NAMALWA (cell line): ENCODE results near the gene CDH4.
"Not testable (repeated sequence)": the region's sequence is repeated elsewhere in the genome, so short reads cannot be mapped to it uniquely, and the experiment has no call there.

ENCODE experiments used
- DNase-seq: peaks from one replicate; pipeline ENCODE4 v3.0.0-alpha.2; 2015; ENCODE audit warnings: low spot score

Gene CDH4

DNA sequence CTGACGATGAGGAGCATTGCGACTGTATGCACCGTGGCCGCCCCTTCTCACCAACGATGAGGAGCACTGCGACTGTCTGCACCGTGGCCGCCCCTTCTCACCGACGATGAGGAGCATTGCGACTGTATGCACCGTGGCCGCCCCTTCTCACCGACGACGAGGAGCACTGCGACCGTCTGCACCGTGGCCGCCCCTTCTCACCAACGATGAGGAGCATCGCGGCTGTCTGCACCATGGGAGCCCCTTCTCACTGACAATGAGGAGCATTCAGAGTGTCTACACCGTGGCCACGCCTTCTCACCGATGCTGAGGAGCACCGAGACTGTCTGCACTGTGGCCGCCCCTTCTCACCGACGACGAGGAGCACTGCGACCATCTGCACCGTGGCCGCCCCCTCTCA, 692.9 kb downstream of the CDH4 start:
- not testable (repeated sequence) for DNase-seq

DNA sequence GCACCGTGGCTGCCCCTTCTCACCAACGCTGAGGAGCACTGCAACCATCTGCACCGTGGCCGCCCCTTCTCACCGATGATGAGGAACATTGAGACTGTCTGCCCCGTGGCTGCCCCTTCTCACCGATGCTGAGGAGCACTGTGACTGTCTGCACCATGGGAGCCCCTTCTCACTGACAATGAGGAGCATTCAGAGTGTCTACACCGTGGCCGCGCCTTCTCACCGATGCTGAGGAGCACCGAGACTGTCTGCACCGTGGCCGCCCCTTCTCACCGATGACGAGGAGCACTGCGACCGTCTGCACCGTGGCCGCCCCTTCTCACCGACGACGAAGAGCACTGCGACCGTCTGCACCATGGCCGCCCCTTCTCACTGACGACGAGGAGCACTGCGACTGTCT, 693.4 kb downstream of the CDH4 start:
- not testable (repeated sequence) for DNase-seq

DNA sequence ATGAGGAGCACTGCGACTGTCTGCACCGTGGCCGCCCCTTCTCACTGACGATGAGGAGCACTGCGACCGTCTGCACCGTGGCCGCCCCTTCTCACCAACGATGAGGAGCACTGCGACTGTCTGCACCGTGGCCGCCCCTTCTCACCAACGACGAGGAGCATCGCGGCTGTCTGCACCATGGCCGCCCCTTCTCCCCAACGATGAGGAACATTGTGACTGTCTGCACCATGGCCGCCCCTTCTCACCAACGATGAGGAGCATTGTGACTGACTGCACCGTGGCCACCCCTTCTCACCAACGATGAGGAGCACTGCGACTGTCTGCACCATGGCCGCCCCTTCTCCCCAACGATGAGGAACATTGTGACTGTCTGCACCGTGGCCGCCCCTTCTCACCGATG, 696.0 kb downstream of the CDH4 start:
- DNase-seq = not testable (repeated sequence)

DNA sequence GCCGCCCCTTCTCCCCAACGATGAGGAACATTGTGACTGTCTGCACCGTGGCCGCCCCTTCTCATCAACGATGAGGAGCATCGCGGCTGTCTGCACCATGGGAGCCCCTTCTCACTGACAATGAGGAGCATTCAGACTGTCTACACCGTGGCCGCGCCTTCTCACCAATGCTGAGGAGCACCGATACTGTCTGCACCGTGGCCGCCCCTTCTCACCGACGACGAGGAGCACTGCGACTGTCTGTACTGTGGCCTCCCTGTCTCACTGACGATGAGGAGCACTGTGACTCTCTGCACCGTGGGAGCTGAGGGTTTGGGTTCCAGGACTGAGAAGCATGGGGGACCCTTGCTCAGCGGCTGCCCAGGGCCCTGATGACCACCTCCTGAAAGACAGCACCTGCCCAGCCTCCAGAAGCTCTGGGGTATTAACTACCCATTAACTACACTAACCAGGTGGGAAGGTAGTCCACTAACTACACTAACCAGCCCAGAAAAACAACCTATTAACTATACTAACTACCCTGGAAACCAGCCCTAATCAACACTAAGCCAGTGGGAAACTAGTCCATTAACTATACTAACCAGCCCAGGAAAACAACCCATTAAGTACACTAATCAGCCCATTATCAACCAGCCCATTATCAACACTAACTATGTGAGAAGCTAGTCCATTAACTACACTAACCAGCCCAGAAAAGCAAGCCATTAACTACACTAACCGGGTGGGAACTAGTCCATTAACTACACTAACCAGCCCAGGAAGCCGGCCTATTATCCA, 696.7 kb downstream of the CDH4 start:
- no peak for DNase-seq

DNA sequence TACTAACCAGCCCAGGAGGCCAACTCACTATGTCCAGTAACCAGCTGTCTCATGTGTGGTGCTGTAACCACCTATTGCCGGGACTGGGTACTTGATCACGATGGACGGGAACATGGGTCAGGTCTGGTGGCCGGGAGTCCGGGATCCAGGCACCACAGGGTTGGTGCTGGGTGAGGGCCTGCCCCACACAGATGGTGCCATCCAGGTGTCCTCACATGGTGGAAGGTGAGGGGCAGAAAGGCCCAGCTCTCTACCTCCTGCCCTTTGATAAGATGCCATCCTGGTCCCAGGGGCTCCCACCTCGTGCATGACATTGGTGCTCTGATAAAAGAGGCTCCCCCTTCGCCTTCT, 697.3 kb downstream of the CDH4 start:
- no peak for DNase-seq

DNA sequence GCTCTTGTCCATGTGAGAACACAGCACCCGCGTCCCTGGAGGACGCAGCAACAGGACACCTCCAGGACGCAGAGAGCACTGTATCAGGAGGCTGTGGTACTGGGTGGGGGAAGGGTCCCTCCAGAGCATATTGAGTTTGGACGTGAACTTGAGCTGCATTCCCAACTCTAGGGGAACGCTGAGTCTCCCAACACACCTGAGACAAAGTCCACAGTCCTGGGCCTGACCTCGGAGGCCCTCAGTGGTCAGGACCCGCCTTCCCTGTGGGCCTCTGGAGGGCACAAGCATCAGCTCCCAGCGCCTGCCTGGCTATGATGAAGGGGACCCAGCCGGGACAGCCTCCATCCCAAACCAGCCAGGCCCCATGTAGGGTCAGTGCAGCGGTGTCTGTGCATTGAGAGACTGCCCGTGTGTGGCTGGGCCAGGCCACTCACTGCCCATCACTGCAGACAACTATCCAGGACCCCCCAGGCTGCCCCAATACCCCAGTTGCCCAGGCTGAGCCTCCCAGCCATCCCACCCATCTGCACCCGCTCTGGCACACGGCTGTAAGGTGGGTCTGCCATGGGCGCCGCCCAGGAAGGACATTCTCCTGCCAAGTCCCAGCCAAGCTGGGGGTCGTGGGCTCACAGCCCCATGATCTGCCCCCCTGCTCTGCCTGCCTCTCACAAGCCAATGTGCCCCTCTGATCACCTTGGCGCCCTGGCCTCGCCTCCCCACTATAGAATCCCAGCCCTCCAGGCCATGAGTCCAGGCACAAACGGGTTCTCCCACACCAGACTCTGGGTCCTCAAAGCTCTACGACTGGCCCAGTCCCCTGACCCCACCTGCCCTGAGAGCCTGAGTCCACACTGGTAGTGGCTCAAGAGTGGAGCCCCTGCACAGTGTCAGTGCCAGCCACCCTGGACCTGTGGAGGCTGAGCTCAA, 697.9 kb downstream of the CDH4 start:
- no peak for DNase-seq

DNA sequence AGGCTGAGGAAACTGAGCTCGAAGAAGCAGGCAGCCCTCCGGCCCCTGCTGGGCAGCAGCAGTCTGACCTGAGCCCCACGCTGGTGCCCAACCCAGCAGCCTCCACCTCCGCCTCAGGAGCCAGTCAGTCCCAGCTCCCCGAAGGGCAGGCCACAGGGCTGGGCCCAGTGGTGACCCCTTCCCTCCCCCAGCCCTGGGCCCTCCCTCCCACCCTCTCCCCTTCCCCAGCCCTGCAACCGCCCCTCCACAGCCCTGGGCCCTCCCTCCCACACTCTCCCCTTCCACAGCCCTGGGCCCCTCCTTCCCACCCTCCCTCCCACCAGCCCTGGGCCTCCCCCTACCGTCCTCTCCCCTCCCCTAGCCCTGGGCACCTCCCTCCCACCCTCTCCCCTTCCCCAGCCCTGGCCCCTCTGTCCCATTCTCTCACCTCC, 698.6 kb downstream of the CDH4 start:
- no peak for DNase-seq

DNA sequence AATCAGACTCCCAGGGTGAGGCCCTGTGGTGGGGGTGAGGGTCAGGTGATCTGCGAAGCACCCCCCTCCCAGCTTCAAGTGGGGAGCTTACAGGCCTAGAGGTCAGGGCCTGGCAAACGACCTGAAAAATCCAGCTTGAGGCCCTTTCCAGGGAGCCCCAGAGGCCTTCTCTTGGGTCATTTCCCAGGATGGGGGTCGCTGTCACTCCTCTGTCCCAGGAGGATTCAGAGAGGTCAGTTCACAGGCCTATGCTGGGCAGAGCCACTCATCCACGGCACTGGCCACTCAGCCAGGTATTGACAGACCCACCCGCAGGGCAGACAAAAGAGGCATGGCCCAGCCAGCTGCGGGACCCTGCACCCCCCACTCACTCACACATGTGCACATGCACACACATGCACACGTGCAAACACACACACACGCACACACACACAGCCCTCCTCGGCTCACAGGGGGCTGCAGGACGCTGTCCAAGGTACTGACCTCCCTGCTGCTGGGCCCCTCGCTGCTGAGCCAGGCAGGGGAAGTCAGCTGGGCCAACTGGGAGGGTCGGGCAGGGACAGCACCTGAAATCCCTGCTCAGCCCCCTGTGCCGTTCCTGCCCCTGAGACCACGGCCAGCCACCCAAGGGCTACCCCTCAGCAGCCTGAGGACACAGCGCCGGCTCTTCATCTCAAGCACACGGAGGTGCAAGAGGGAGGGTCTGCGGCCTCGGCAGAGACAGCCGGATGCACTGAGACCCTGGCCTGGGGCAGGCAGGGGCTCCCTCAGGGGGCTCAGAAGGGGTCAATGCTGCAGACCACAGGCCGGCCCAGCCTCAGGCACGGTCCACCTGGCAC, 699.9 kb downstream of the CDH4 start:
- no peak for DNase-seq

DNA sequence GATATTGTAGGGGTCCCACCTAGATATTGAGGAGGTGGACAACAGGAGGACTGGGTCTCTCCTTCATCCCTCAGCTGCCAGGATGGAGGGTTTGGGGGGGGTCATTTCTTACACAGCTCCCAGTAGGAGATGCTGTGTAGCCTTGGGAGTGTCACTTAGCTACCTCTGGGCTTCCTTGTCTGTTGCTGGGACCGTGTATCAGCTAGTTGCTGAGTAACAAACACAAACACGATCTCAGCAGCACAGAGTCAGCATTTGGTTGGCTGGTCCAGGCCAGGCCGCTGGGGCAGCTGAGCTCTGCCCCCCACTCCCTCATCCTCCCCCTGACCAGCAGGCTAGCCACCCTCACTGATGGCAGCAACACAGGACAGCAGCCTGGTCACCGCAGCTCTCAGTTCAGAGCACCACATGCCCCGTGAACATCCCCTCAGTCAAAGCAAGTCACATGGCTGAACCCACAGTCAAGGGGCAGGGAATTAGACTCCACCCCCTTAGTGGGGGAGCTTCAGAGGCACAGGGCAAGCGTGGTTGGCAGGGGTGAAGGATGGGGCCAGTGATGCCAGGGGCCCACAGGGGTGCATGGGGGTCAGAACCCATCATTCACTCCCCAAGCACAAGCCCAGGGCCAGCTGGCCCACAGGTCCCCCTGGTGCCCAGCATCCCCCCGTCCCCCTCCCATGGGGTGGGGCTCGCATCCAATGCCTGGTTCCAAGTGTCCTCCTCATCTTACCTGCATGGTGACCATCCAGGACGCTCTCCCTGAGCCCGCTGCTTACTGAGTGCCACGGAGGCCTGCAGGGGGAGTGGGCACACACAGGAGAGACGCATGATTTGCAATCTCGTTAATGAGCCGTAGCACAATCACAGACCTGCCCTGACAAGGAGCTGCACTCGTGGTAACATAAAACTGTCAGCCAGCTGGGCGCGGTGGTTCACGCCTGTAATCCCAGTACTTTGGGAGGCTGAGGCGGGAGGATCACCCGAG, 701.3 kb downstream of the CDH4 start:
- no peak for DNase-seq

DNA sequence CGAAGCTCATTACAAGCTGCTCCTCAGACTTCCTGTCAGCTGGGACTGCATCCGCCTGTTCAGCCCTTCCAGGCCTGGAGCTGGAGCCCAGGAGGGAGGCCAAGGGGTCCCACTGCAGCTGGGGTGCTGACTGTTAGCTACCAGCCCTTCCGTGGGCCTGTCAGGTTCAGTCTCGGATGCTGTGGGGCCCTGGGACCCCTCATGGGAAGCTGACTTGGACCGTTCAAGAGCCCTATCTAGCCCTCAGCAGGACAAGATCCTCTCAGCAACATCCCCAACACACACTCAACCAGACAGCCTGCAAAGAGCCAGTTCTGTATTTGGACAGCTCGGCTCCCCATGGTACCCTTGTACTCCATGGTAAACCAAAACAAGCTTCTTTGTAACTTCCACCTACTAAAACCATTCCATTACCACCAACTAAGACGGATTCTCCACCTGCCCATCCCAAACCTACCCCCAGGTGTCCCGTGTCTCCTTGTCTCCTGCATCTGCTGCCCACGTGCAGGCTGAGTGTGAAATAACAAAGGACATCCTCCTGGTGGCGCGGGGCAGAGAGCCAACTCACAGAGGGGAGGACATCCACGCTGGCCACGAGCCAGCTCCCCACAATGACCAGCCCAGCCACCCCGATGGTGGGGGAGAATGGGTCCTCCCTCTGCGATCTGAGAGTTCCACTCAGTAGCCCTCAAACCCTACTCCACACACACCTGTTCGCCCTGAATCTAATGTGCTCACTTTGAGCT, 702.4 kb downstream of the CDH4 start:
- no peak for DNase-seq

DNA sequence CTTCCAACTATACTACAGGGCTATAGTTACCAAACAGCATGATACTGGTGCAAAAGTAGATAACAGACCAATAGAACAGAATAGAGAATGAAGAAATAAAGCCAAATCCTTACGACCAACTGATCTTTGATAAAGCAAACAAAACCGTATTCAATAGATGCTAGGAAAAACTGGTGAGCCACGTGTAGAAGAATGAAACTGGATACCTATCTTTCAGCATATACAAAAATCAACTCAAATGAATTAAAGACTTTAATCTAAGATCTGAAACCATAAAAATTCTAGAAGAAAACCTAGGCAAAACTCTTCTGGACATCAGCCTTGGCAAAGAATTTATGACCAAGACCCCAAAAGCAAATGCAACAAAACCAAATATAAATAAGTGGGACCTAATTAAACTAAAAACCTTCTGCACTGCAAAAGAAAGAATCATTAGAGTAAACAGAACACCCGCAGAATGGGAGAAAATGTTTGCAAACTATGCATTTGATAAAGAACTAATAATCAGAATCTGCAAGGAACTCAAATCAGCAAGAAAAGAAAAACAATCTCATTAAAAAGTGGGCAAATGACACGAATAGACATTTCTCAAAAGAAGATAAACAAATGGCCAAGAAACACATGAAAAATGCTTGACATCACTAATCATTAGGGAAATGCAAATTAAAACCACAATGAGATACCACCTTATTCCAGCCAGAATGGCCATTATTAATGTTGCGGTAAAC, 703.8 kb downstream of the CDH4 start:
- DNase-seq = no peak

DNA sequence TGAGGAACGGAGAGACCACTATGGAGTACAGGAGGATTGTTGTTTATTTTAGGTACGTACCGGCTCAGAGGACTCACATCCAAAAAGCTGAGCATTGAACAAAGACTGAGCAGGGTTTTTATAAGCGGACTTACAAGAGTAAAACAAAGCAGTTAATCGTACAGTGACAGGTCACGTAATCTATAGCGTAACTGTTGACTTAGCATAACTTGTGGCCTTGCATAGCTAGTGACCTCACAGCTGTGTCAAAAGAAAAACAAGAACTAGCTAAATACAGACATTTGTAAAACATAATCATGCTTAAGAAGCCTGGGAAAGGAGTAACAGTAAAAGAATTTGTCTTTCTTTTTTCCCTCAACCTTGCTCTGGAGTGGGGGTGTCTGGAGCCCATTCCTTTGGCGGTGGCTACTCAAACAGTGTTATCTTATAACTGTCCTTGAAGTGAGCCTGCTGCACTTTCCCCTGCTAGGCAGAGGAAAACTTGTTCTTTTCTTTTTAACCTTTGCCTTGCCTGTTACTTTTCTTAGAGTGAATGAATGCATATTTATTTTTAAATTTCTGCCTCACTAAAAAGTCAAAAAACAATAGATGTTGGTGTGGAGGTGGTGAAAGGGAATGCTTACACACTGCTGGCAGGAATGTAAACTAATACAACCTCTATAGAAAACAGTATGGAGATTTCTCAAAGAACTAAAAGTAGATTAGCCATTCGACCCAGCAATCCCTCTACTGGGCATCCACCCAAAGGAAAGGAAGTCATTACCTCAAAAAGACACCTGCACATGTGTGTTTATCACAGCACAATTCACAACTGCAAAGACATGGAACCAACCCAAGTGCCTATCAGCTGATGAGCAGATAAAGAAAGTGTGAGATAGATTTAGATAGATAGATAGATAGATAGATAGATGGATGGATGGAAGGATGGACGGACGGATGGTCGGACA, 704.6 kb downstream of the CDH4 start:
- DNase-seq = no peak

DNA sequence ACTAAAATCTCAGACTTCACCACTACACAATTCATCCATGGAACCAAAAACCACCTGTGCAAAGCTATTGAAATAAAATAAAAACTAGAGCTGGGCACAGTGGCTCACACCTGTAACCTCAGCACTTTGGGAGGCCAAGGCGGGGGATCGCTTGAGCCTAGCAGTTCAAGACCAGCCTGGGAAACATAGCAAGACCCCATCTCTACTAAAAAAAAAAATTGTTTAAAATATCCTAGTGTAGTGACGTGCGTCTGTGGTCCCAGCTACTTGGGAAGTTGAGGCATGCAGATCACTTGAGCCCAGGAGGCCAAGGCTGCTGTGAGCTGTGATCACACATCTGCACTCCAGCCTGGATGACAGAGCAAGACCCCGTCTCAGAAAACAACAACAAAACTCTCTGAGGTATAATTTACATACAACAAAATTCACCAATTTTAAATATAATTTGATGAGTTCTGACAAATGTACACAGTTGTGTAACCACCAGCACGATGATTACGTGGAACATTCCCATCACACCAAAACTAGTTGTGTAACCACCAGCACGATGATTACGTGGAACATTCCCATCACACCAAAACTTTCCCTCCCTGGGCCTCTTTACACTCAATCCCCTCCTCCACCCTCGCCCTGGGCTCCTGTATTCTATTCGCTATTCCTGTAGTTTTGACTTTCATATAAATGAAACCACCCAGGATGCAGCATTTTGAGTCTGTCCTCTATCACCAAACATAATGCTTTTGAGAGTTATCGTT, 706.1 kb downstream of the CDH4 start:
- no peak for DNase-seq

DNA sequence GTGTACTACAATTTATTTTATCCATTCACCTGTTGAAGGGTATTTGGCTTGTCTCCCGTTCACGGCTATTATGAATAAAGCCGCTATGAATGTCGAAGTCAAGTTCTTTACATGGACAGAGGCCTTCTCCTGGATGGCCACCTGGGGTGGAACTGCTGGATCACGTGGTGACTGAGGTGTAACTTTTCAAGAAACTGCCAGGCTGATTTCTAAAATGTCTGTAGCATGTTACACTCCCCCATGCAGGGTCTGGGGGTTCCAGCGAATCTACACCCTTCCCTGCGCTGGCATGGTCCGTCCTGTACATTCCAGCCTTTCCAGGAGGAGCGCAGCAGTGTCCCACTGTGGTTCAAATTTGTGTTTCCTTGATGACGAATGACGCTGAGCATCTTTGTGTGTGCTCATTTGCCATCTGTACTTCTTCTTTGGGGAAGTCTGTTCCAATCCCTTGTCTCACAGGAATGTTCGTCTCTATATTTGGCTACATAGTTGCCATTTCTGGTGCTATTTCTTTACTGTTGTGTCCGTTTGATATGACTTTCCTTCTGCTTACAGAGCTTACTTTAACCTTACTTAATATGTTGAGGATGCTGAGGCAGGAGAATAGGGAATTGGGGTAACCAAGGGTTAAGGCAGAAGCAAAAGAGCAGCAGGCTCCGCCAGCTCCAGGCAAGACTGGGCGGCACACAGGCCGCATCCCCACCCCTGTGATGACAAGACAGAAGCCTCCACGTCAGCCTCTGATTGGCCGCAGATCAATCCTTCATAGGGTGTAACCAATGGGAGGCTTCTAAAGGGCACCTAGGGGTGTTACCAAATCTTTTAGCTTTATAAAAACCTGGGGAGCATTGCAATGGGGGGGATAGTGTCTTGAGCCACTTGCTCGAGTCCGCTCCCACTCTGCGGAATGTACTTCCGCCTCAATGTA, 707.0 kb downstream of the CDH4 start:
- peak; percentile 54 for DNase-seq

DNA sequence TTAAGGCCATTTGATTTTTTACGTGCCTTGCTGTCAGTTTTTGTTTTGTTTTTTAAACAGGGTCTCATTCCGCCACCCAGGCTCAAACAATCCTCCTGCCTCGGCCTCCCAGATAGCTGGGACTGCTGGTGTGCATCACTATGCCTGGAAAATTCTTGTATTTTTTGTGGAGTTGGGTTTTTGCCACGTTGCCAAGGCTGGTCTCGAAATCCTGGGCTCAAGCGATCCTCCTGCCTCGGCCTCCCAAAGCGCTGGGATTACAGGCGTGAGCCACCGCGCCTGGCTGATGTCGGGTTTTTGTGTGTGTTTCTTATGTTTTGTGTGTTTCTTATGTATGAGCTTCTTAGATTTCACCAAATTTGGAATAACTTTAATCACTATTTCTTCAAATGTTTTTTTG, 708.8 kb downstream of the CDH4 start:
- no peak for DNase-seq

DNA sequence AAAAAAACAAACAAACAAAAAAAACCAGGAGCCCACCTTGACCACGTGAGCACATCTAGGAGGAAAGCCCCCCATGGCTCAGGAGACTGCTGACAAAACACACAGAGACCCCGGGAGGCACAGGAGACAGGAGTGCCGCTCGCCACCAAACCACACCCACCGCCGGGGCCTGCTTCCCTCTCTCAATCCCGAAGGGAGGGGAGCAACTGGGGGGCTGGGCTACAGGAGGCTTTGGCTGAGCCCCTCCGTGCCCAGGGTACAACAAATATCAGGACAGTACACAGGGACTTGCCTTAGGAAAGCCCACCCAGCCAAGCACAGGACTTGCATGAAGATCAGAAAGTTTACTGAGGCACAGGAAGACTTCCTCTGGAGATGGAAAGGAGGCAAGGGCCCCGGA, 711.1 kb downstream of the CDH4 start:
- no peak for DNase-seq
